Inflammatory macrophage treated with lipopolysaccharide for 1 hour (primary cell): Measurements from ENCODE around the gene FLAD1.

ENCODE experiments used
- DNase-seq, 2 donors: peaks; one replicate each; pipeline ENCODE4 v3.0.0-alpha.2; 2020 to 2022

The FLAD1 gene

GRCh38 chr1:155005076-155006011, 22.2 kb downstream of the FLAD1 start:
- no peak for DNase-seq

- peak; percentile 68 to 72 for DNase-seq
Measured at GRCh38 chr1:155006601-155007101, 23.5 kb downstream of the FLAD1 start.

GRCh38 chr1:155007251-155007828, 24.2 kb downstream of the FLAD1 start:
- DNase-seq: no peak

- no peak for DNase-seq
Measured at GRCh38 chr1:155008015-155008941, 25.1 kb downstream of the FLAD1 start.

GRCh38 chr1:155009221-155009711, 26.1 kb downstream of the FLAD1 start:
- DNase-seq: no peak

- DNase-seq: no peak
Measured at GRCh38 chr1:155009742-155010141, 26.6 kb downstream of the FLAD1 start.

GRCh38 chr1:155010211-155010918, 27.2 kb downstream of the FLAD1 start:
- DNase-seq: no peak

- DNase-seq: no peak
Measured at GRCh38 chr1:155011004-155011416, 27.9 kb downstream of the FLAD1 start.

GRCh38 chr1:155011437-155012025, 28.4 kb downstream of the FLAD1 start:
- DNase-seq: no peak

- DNase-seq: peak; percentile 54 to 77
Measured at GRCh38 chr1:155012026-155012546, 28.9 kb downstream of the FLAD1 start.

- no peak for DNase-seq
Measured at GRCh38 chr1:155012776-155013602, 29.8 kb downstream of the FLAD1 start.

- no peak for DNase-seq
Measured at GRCh38 chr1:155013632-155014031, 30.5 kb downstream of the FLAD1 start.

- no peak for DNase-seq
Measured at GRCh38 chr1:155014709-155015508, 31.8 kb downstream of the FLAD1 start.

GRCh38 chr1:155015527-155016230, 32.5 kb downstream of the FLAD1 start:
- DNase-seq: no peak

- no peak for DNase-seq
Measured at GRCh38 chr1:155016231-155016831, 33.2 kb downstream of the FLAD1 start.

GRCh38 chr1:155017041-155017945, 34.1 kb downstream of the FLAD1 start:
- peak; percentile 77 to 90 for DNase-seq

- DNase-seq: no peak
Measured at GRCh38 chr1:155017946-155018316, 34.8 kb downstream of the FLAD1 start.
